GM06990 (cell line): ENCODE data around the gene E2F2.
"Not testable (repeated sequence)": the region's sequence is repeated elsewhere in the genome, so short reads cannot be mapped to it uniquely, and the experiment has no call there.

Source experiments
- DNase-seq: peaks from one replicate; pipeline ENCODE4 v3.0.0-alpha.2; 2011; ENCODE audit not compliant: insufficient read length; ENCODE audit errors: extremely low read depth
- H3K27me3 ChIP-seq: replicated peaks from 2 replicates; pipeline ENCODE4 v1.6.0; 2011; ENCODE audit warnings: low read length; ENCODE audit not compliant: control insufficient read depth, insufficient read depth
- H3K36me3 ChIP-seq: 2 replicates; pipeline ENCODE4 v1.5.1; 2011; ENCODE audit warnings: low read length; ENCODE audit not compliant: control insufficient read depth, insufficient read depth
- H3K4me3 ChIP-seq: replicated peaks from 2 replicates; pipeline ENCODE4 v1.5.1; 2011; ENCODE audit warnings: low read depth, mild to moderate bottlenecking, control low read depth, low read length
- CTCF ChIP-seq: IDR thresholded peaks from 2 replicates; pipeline ENCODE4 v1.5.1; 2011; ENCODE audit warnings: low read length, control low read depth, mild to moderate bottlenecking, inconsistent platforms; ENCODE audit not compliant: insufficient read depth, poor library complexity, severe bottlenecking

E2F2 gene

GRCh38 chr1:23517581-23517980 lies 13.5 kb downstream of the E2F2 start:
- no peak for DNase-seq
- H3K36me3 ChIP-seq = peaks cover 24% of the 10 kb centered on the region
- no peak for TF ChIP-seq CTCF
- H3K4me3 ChIP-seq = no peak overlapping the region
- H3K27me3 ChIP-seq = no peaks in the 10 kb centered on the region

- H3K36me3 ChIP-seq = peaks cover 20% of the 10 kb centered on the region
- no peaks in the 10 kb centered on the region for H3K27me3 ChIP-seq
- no peak overlapping the region for H3K4me3 ChIP-seq
- TF ChIP-seq CTCF = no peak
- no peak for DNase-seq
Measured at GRCh38 chr1:23515905-23516304, 15.1 kb downstream of the E2F2 start.

DNA sequence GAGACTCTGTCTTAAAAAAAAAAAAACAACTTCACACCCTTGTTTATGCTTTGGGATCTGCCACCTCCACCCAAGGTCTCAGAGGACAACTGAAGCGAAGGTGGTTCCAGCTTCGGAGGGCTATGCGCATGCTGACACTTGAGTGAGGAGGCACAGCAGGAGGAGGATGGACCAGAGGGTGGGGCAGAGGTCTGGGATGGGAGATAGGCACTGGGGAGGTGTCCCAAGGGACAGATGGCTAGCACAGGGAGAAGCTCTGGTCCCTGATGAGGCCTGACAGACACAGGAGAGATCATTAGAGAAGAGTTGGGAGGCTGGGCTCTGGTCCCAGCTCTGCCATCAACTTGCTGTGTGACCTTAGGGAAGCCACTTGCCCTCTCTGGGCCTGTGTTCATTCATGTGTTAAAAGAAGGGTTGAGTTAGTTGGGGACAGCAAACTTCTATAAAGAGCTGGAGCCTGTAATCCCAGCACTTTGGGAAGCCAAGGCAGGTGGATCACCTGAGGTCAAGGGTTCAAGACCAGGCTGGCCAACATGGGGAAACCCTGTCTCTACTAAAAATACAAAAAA lies 16.8 kb downstream of the E2F2 start:
- Histone ChIP-seq H3K27me3 (no peaks in the 10 kb centered on the region), H3K4me3 (no peak overlapping the region), H3K36me3 (peaks cover 25% of the 10 kb centered on the region)
- DNase-seq = no peak
- no peak for TF ChIP-seq CTCF

GRCh38 chr1:23509896-23510295 lies 21.1 kb downstream of the E2F2 start:
- Histone ChIP-seq H3K36me3 (peaks cover 16% of the 10 kb centered on the region), H3K4me3 (no peak overlapping the region), H3K27me3 (no peaks in the 10 kb centered on the region)
- no peak for DNase-seq
- TF ChIP-seq CTCF = no peak

DNA sequence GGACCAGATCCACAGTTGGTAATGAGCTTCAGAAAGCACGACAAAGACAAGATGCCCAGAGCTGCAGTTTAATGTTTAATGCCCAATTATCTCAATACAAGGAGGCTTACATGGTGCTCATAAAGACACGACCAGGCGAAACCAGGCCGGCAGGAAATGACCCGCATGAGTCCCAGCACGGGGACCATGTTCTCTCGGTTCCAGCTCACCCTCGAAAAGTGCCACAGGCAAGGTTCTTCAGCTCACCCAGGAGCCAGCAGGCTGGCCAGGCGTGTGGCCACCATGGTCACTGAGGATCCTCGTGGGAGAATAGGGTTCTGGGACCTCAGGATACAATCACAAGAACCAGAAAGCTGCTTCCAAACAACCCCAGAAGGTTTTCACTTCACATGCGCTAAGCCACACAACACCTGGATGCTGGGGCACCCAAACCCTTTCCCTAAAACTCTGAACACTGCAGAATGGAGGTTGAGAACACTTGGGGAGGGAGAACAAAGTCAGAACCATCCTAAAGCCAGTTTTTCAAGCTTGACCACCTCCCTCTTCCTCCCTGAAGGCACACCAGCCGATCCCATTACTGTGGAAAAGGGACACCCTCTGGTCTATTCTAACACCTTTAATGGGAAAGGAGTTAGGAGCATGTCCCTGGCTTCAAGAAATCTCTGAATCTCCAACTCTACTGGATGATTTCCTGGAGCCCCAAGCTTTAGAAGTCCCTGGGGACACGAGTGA lies 24.5 kb downstream of the E2F2 start:
- Histone ChIP-seq H3K36me3 (peaks cover 10% of the 10 kb centered on the region), H3K4me3 (no peak overlapping the region), H3K27me3 (no peaks in the 10 kb centered on the region)
- no peak for TF ChIP-seq CTCF
- no peak for DNase-seq

DNA sequence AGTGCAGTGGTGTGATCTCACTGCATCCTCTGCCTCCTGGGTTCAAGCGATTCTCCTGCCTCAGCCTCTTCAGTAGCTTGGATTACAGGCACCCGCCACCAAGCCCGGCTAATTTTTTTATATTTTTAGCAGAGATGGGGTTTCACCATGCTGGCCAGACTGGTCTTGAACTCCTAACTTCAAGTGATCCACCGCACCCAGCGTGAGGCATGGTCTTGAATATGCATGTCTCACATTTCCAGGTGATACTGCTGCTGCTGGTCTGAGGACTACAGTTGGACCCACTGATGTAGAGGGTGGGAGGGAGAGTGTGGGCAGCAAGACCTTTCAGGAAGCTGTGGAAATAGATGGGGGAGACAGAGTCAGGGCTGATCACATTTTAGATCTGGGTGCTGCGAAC lies 25.2 kb downstream of the E2F2 start:
- H3K27me3 ChIP-seq = no peaks in the 10 kb centered on the region
- TF ChIP-seq CTCF = no peak
- H3K36me3 ChIP-seq = peaks cover 9% of the 10 kb centered on the region
- H3K4me3 ChIP-seq = no peak overlapping the region
- no peak for DNase-seq

DNA sequence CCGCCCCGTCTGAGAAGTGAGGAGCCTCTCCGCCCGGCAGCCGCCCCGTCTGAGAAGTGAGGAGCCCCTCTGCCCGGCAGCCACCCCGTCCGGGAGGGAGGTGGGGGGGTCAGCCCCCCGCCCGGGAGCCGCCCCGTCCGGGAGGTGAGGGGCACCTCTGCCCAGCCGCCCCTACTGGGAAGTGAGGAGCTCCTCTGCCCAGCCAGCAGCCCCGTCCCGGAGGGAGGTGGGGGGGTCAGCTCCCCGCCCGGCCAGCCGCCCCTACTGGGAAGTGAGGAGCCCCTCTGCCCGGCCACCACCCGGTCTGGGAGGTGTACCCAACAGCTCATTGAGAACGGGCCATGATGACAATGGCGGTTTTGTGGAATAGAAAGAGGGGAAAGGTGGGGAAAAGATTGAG lies 26.9 kb downstream of the E2F2 start:
- not testable (repeated sequence) for H3K4me3 ChIP-seq, H3K27me3 ChIP-seq, DNase-seq, H3K36me3 ChIP-seq
